Fibroblast of lung (primary cell): Measurements from ENCODE around the gene ATP11A. TPM values are rescaled to one million over a fixed set of nuclear protein-coding genes. Genes with fewer than 3 reads are reported as not detected.
"Not testable (repeated sequence)": the region's sequence is repeated elsewhere in the genome, so short reads cannot be mapped to it uniquely, and the experiment has no call there.

Experiments
- DNase-seq, 2 donors: peaks; one replicate each; pipeline versions ENCODE4 v3.0.0 to v3.0.0-alpha.2; 2010; ENCODE audit warnings: low read depth in 2 of 2
- H2AFZ ChIP-seq: 2 replicates; pipeline ENCODE4 v1.5.1; 2012; ENCODE audit warnings: low read length, control low read depth, inconsistent platforms
- H3K27ac ChIP-seq: 2 replicates; pipeline ENCODE4 v1.5.1; 2011; ENCODE audit warnings: low read length, control low read depth; ENCODE audit not compliant: insufficient read depth
- H3K27me3 ChIP-seq: 2 replicates; pipeline ENCODE4 v1.5.1; 2011; ENCODE audit warnings: mild to moderate bottlenecking, low read length; ENCODE audit not compliant: control insufficient read depth, insufficient read depth
- H3K36me3 ChIP-seq: 2 replicates; pipeline ENCODE4 v1.5.1; 2011; ENCODE audit warnings: low read length; ENCODE audit not compliant: control insufficient read depth, insufficient read depth
- H3K4me1 ChIP-seq: 2 replicates; pipeline ENCODE4 v1.5.1; 2011; ENCODE audit warnings: low read length; ENCODE audit not compliant: control insufficient read depth, insufficient read depth; ENCODE audit errors: extremely low read depth
- H3K4me2 ChIP-seq: 2 replicates; pipeline ENCODE4 v1.5.1; 2011; ENCODE audit warnings: low read length, control low read depth; ENCODE audit not compliant: insufficient read depth; ENCODE audit errors: extremely low read depth
- H3K4me3 ChIP-seq, 4 experiments: fragments of 200-600 bp in 1 of 4; sonication (generic) in 1 of 4; replicated peaks in 1 of 4; 2 replicates each; pipeline ENCODE4 v1.5.1; 2011 to 2016; ENCODE audit warnings: low read length in 4 of 4, low read depth in 3 of 4, mild to moderate bottlenecking in 3 of 4, control low read depth in 2 of 4, inconsistent platforms in 1 of 4, mixed read lengths in 1 of 4; ENCODE audit not compliant: insufficient read depth in 1 of 4; ENCODE audit errors: control extremely low read depth in 1 of 4
- H3K79me2 ChIP-seq: 2 replicates; pipeline ENCODE4 v1.5.1; 2012; ENCODE audit warnings: mild to moderate bottlenecking, low read length, inconsistent platforms; ENCODE audit not compliant: control insufficient read depth, insufficient read depth
- H3K9ac ChIP-seq: 2 replicates; pipeline ENCODE4 v1.5.1; 2011; ENCODE audit warnings: mild to moderate bottlenecking, low read length, control low read depth; ENCODE audit not compliant: insufficient read depth
- H3K9me3 ChIP-seq: 2 replicates; pipeline ENCODE4 v1.5.1; 2012; ENCODE audit warnings: low read depth, low read length; ENCODE audit not compliant: control insufficient read depth, insufficient read depth
- H4K20me1 ChIP-seq: 2 replicates; pipeline ENCODE4 v1.5.1; 2011; ENCODE audit warnings: low read length; ENCODE audit not compliant: control insufficient read depth, insufficient read depth; ENCODE audit errors: extremely low read depth
- EZH2 ChIP-seq: IDR thresholded peaks from 2 replicates; pipeline ENCODE4 v1.5.1; 2012; ENCODE audit warnings: low read length, control low read depth, mild to moderate bottlenecking; ENCODE audit errors: missing control alignments
- polyA plus RNA-seq, 2 donors: library from polyadenylated mRNA; depleted of rRNA in 1 of 2; stranded (reverse) in 1 of 2; unstranded in 1 of 2; fragments of >200 nt; gene quantifications; 2 replicates each; pipeline ENCODE4 v1.2.1, GENCODE V29; 2011 to 2012; ENCODE audit warnings: missing spikeins in 1 of 2
- total RNA-seq: library from RNA; depleted of rRNA; stranded (reverse); fragments of >200 nt; gene quantifications from 2 replicates; pipeline ENCODE4 v1.2.1, GENCODE V29; 2014
- TF ChIP-seq, protein P1 (sequence below), 2 donors: IDR thresholded peaks in 1 of 2; conservative IDR thresholded peaks in 1 of 2; 1 replicate in 1 of 2; 2 replicates in 1 of 2; pipeline ENCODE4 v1.5.1; 2011 to 2012; ENCODE audit warnings: low read length in 2 of 2, control low read depth in 1 of 2, inconsistent platforms in 1 of 2, low read depth in 1 of 2, mild to moderate bottlenecking in 1 of 2

ATP11A gene
- total and polyA plus RNA-seq, 2 donors (not counting 1 experiment from before 2014, with no cell fraction given): 2.3 to 7.8 TPM

DNA sequence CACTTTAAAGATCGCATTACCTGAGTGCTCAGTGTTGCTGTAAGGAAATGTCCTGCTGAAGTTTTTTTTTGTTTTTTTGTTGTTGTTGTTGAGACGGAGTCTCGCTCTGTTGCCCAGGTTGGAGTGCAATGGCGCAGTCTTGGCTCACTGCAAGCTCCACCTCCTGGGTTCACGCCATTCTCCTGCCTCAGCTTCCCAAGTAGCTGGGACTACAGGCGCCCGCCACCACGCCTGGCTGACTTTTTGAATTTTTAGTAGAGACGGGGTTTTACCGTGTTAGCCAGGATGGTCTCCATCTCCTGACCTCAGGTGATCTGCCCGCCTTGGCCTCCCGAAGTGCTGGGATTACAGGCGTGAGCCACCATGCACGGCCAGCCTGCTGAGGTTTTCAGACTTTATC is 175.6 kb downstream of the ATP11A start:
- H3K27ac ChIP-seq, H3K4me1 ChIP-seq, H3K27me3 ChIP-seq, H2AFZ ChIP-seq, H4K20me1 ChIP-seq, H3K79me2 ChIP-seq, H3K36me3 ChIP-seq, H3K4me2 ChIP-seq, H3K4me3 ChIP-seq, H3K9me3 ChIP-seq, DNase-seq, H3K9ac ChIP-seq: not testable (repeated sequence)

DNA sequence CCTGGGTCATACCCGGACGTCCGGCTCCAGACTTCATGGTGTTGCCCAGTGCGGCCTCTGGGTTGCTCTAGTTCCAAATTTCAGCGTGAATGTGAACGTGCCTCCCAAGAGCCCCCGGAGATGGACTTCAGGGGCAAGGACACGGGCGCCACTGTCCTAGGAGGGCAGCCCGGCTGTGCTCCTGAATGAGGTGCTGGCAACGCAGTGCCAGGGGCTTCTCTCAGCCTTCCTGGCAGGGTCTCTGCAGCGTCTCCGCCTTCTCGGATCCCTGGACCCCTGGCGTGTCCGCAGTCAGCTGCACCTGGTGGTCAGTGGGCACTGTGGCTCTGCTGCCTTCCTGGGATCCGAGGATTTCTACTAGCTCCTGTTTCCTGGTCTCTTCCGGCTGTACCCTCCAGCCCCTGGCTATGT is 177.5 kb downstream of the ATP11A start:
- Histone ChIP-seq H3K79me2 (no peaks in the 10 kb centered on the region), H3K4me3 (no peak overlapping the region), H3K27me3 (no peaks in the 10 kb centered on the region), H3K36me3 (no peaks in the 10 kb centered on the region), H3K9me3 (no peaks in the 10 kb centered on the region), H3K9ac (no peak overlapping the region), H2AFZ (no peak overlapping the region), H3K4me2 (no peak overlapping the region), H3K27ac (no peak overlapping the region), H3K4me1 (no peaks in the 10 kb centered on the region), H4K20me1 (no peaks in the 10 kb centered on the region)
- no peak for TF ChIP-seq EZH2
- TF ChIP-seq, protein P1, sequence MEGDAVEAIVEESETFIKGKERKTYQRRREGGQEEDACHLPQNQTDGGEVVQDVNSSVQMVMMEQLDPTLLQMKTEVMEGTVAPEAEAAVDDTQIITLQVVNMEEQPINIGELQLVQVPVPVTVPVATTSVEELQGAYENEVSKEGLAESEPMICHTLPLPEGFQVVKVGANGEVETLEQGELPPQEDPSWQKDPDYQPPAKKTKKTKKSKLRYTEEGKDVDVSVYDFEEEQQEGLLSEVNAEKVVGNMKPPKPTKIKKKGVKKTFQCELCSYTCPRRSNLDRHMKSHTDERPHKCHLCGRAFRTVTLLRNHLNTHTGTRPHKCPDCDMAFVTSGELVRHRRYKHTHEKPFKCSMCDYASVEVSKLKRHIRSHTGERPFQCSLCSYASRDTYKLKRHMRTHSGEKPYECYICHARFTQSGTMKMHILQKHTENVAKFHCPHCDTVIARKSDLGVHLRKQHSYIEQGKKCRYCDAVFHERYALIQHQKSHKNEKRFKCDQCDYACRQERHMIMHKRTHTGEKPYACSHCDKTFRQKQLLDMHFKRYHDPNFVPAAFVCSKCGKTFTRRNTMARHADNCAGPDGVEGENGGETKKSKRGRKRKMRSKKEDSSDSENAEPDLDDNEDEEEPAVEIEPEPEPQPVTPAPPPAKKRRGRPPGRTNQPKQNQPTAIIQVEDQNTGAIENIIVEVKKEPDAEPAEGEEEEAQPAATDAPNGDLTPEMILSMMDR (conservative IDR thresholded peaks at IDR 0.05 in 1 of 2, IDR thresholded peaks at IDR 0.05 in 1 of 2; ENCODE audit: low read depth in 1 of 2, low read length in 2 of 2): no peak
- DNase-seq: no peak

DNA sequence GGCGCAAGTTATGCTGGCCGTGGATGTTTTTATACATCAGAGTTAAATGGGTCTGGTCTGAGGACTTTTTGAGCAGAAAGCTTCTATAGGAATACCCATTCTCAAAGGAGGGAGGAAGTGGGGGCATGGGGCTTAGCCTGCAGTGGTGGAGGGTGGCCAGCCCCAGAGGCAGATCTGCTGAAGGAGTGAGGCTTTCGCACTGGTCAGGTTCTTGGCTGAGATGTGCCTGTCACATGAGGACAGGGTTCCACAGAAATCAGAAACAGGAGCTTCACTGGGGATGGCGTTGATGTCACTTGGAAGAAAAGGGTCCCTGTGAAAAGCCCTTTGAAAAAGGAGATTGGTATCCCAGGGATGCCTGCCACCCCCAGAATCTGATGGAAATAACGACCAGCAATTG is 178.5 kb downstream of the ATP11A start:
- Histone ChIP-seq H3K79me2 (no peaks in the 10 kb centered on the region), H3K9ac (no peak overlapping the region), H3K4me1 (no peaks in the 10 kb centered on the region), H3K27ac (no peak overlapping the region), H4K20me1 (no peaks in the 10 kb centered on the region), H3K36me3 (no peaks in the 10 kb centered on the region), H2AFZ (no peak overlapping the region), H3K27me3 (no peaks in the 10 kb centered on the region), H3K4me3 (no peak overlapping the region), H3K4me2 (no peak overlapping the region), H3K9me3 (no peaks in the 10 kb centered on the region)
- no peak for DNase-seq
- no peak for TF ChIP-seq EZH2
- TF ChIP-seq, protein P1 (conservative IDR thresholded peaks at IDR 0.05 in 1 of 2, IDR thresholded peaks at IDR 0.05 in 1 of 2; ENCODE audit: low read depth in 1 of 2, low read length in 2 of 2): no peak
